DND-41 (cell line): ENCODE measurements around the gene GLIPR2.

Source experiments
- ATAC-seq: fragments of 200-7000 bp; cut with Tn5 transposase; 3 replicates; pipeline ENCODE4 v1.9.1; 2021; ENCODE audit warnings: low read depth; ENCODE audit not compliant: insufficient read depth
- DNase-seq: peaks from one replicate; pipeline ENCODE4 v3.0.0-alpha.2; 2020
- H2AFZ ChIP-seq: 2 replicates; pipeline ENCODE4 v1.6.0; 2012; ENCODE audit warnings: low read depth, low read length
- H3K27ac ChIP-seq: 2 replicates; pipeline ENCODE4 v1.5.1; 2012; ENCODE audit warnings: low read length, inconsistent platforms
- H3K27me3 ChIP-seq: fragments of 200-600 bp; sonication (generic); 2 replicates; pipeline ENCODE4 v1.6.0; 2012; ENCODE audit warnings: low read length, mild to moderate bottlenecking, inconsistent platforms; ENCODE audit not compliant: insufficient read depth, poor library complexity
- H3K36me3 ChIP-seq: 2 replicates; pipeline ENCODE4 v1.5.1; 2012; ENCODE audit warnings: low read length, inconsistent platforms; ENCODE audit not compliant: insufficient read depth
- H3K4me1 ChIP-seq: 2 replicates; pipeline ENCODE4 v1.5.1; 2012; ENCODE audit warnings: mild to moderate bottlenecking, low read length; ENCODE audit not compliant: insufficient read depth
- H3K4me2 ChIP-seq: 2 replicates; pipeline ENCODE4 v1.6.0; 2012; ENCODE audit warnings: mild to moderate bottlenecking, moderate library complexity, low read length, inconsistent platforms; ENCODE audit not compliant: insufficient read depth
- H3K4me3 ChIP-seq, 2 experiments: fragments of 200-600 bp in 1 of 2; shearing (Covaris generic) in 1 of 2; 2 replicates each; pipeline ENCODE4 v1.5.1; 2012 to 2016; ENCODE audit warnings: inconsistent platforms in 2 of 2, low read length in 2 of 2, mild to moderate bottlenecking in 2 of 2, low read depth in 1 of 2, moderate library complexity in 1 of 2
- H3K79me2 ChIP-seq: 2 replicates; pipeline ENCODE4 v1.6.0; 2012; ENCODE audit warnings: low read length, inconsistent platforms; ENCODE audit not compliant: insufficient read depth
- H3K9ac ChIP-seq: 2 replicates; pipeline ENCODE4 v1.6.0; 2012; ENCODE audit warnings: low read depth, mild to moderate bottlenecking, inconsistent platforms, low read length, moderate library complexity
- H3K9me3 ChIP-seq: 2 replicates; pipeline ENCODE4 v1.5.1; 2012; ENCODE audit warnings: low read length, moderate library complexity, mild to moderate bottlenecking, inconsistent platforms; ENCODE audit not compliant: insufficient read depth, severe bottlenecking
- H4K20me1 ChIP-seq: 2 replicates; pipeline ENCODE4 v1.6.0; 2012; ENCODE audit warnings: low read length; ENCODE audit not compliant: insufficient read depth
- EZH2 ChIP-seq: IDR thresholded peaks from 3 replicates; pipeline ENCODE4 v1.6.1; 2012; ENCODE audit warnings: borderline replicate concordance, low read depth, mild to moderate bottlenecking, moderate library complexity, low read length, inconsistent platforms; ENCODE audit not compliant: severe bottlenecking
- TF ChIP-seq, protein P1 (sequence below): IDR thresholded peaks from 2 replicates; pipeline ENCODE4 v1.5.1; 2012; ENCODE audit warnings: borderline replicate concordance, low read length, moderate library complexity, mild to moderate bottlenecking; ENCODE audit not compliant: poor library complexity, severe bottlenecking; ENCODE audit errors: extremely low read depth

The GLIPR2 gene

DNA sequence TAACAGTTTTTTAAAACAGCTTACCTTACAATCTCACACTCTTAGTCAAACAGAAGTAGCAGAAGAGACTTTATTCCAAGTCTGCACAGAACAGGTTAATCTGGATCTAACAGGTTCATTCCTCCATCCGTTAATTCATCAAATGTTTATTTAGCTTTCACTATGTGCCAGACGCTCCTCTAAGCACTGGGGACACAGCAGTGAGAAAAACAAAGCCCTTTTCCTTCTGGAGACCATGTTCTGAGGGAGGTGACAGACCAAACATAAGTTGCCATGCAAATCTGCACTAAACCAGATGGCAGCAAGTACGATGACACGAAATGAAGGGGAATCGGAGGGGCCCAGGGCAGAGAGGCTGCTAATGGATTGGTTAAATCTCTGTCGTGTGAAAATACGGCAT, 17.1 kb upstream of the GLIPR2 start:
- Histone ChIP-seq H3K36me3 (no peaks in the 10 kb centered on the region), H4K20me1 (no peaks in the 10 kb centered on the region), H3K4me3 (no peak overlapping the region), H3K79me2 (no peaks in the 10 kb centered on the region), H3K4me1 (no peaks in the 10 kb centered on the region), H3K27me3 (no peaks in the 10 kb centered on the region), H3K9ac (no peak overlapping the region), H3K9me3 (no peaks in the 10 kb centered on the region), H2AFZ (no peak overlapping the region), H3K4me2 (no peak overlapping the region), H3K27ac (no peak overlapping the region)
- ATAC-seq (no peak), DNase-seq (no peak)
- no peak for TF ChIP-seq EZH2
- TF ChIP-seq, protein P1, sequence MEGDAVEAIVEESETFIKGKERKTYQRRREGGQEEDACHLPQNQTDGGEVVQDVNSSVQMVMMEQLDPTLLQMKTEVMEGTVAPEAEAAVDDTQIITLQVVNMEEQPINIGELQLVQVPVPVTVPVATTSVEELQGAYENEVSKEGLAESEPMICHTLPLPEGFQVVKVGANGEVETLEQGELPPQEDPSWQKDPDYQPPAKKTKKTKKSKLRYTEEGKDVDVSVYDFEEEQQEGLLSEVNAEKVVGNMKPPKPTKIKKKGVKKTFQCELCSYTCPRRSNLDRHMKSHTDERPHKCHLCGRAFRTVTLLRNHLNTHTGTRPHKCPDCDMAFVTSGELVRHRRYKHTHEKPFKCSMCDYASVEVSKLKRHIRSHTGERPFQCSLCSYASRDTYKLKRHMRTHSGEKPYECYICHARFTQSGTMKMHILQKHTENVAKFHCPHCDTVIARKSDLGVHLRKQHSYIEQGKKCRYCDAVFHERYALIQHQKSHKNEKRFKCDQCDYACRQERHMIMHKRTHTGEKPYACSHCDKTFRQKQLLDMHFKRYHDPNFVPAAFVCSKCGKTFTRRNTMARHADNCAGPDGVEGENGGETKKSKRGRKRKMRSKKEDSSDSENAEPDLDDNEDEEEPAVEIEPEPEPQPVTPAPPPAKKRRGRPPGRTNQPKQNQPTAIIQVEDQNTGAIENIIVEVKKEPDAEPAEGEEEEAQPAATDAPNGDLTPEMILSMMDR, result no peak

DNA sequence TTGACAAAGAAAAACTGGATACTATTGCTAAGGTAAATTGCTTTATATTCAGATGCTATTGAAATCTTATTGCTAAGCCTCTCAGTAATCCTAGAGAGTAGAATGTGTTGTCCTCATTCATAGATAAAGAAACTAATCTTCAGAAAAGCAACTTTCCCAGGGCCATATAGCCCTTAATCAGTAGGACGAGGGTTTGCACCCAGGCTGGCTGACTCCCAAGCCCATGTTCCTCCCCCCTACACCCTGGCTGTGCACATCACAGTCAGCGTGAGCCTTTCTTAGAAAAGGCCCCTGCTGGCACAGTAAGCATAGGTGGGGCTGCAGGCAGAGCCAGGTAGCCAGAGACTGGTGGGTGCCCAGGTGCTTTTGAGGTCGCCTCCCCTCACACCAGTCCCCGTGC, 15.8 kb upstream of the GLIPR2 start:
- H4K20me1 ChIP-seq, result no peaks in the 10 kb centered on the region
- no peak overlapping the region for H3K4me3 ChIP-seq
- H3K27ac ChIP-seq, result no peak overlapping the region
- ATAC-seq, result no peak
- no peaks in the 10 kb centered on the region for H3K9me3 ChIP-seq
- H3K4me2 ChIP-seq, result no peak overlapping the region
- no peak overlapping the region for H2AFZ ChIP-seq
- no peak for DNase-seq
- TF ChIP-seq, protein P1, result no peak
- TF ChIP-seq EZH2, result no peak
- no peaks in the 10 kb centered on the region for H3K27me3 ChIP-seq
- H3K9ac ChIP-seq, result no peak overlapping the region
- no peaks in the 10 kb centered on the region for H3K79me2 ChIP-seq
- no peaks in the 10 kb centered on the region for H3K4me1 ChIP-seq
- no peaks in the 10 kb centered on the region for H3K36me3 ChIP-seq

DNA sequence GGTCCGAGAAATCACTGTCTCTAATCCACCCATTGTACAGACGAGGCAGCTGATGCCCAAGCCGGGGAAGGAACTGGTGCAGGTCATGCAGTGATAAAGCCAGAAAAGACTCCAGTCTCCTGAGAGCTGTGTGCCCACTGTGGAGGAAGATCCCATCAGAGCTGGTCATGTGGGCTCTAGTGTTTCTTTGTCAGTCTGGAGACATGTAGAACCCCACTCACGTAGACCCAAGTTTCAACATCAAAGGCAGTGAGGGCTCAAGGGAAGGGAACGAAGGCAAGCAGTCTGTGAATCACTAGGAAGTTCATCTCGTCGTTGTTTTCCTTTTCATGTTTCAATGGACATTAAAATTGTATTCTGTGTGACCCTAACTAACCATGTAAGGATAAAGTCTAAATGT, 14.6 kb upstream of the GLIPR2 start:
- Histone ChIP-seq H4K20me1 (no peaks in the 10 kb centered on the region), H3K9me3 (no peaks in the 10 kb centered on the region), H2AFZ (no peak overlapping the region), H3K36me3 (no peaks in the 10 kb centered on the region), H3K27me3 (no peaks in the 10 kb centered on the region), H3K27ac (no peak overlapping the region), H3K4me2 (no peak overlapping the region), H3K4me3 (no peak overlapping the region), H3K4me1 (no peaks in the 10 kb centered on the region), H3K9ac (no peak overlapping the region), H3K79me2 (no peaks in the 10 kb centered on the region)
- DNase-seq, result no peak
- no peak for TF ChIP-seq EZH2
- TF ChIP-seq, protein P1, result no peak
- no peak for ATAC-seq

DNA sequence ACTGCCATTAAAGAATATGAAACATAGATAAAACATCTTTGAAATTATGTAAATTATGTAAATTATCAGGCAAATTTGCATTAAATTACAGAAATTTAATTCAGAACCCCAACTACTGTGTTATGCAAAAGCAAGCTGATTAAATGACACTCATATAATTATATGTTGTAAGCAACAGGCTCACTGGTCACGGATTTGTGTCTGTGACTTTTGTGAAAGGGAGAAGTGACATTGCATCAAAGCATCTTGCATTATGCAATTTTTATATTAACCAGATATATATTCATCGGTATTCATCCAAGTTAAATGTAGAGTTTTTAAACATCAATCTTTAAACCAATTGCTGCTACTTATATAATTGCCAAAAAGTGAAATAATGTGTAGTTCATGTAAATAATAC, 13.0 kb upstream of the GLIPR2 start:
- Histone ChIP-seq H3K27ac (no peak overlapping the region), H3K4me3 (no peak overlapping the region), H3K27me3 (no peaks in the 10 kb centered on the region), H3K4me2 (no peak overlapping the region), H3K79me2 (no peaks in the 10 kb centered on the region), H3K9me3 (no peaks in the 10 kb centered on the region), H2AFZ (no peak overlapping the region), H4K20me1 (no peaks in the 10 kb centered on the region), H3K9ac (no peak overlapping the region), H3K4me1 (no peaks in the 10 kb centered on the region), H3K36me3 (no peaks in the 10 kb centered on the region)
- TF ChIP-seq EZH2, result no peak
- TF ChIP-seq, protein P1, result no peak
- ATAC-seq (no peak), DNase-seq (no peak)
